Omental fat pad (tissue), 4 donors: ENCODE measurements around the gene NR6A1. TPM values are rescaled to one million over a fixed set of nuclear protein-coding genes. Genes with fewer than 3 reads are reported as not detected.

ENCODE experiments used
- ATAC-seq: fragments of 150-250 bp; one replicate; pipeline ENCODE4 v1.9.1; 2016; ENCODE audit warnings: mild to moderate bottlenecking, moderate library complexity; ENCODE audit not compliant: low FRiP score
- DNase-seq: peaks from one replicate; pipeline ENCODE4 v3.0.0-alpha.2; 2019; ENCODE audit warnings: low spot score
- CTCF ChIP-seq, 3 donors: fragments of 450-650 bp; IDR thresholded peaks; one replicate each; pipeline ENCODE4 v1.5.1; 2016 to 2017; ENCODE audit warnings: antibody characterized with exemption in 3 of 3, mild to moderate bottlenecking in 3 of 3, moderate library complexity in 2 of 3
- total RNA-seq, 4 donors: library from RNA; depleted of rRNA; stranded (reverse); fragments of >200 nt; gene quantifications; one replicate each; pipeline ENCODE4 v1.1.0, GENCODE V29; 2016

Gene NR6A1
- total RNA-seq, 4 donors from 2014 or later, result 0.95 to 1.2 (median 1.0) TPM

- DNase-seq, result no peak
- ATAC-seq, result no peak
- no peak for TF ChIP-seq CTCF (IDR thresholded peaks at IDR 0.05)
Observed at GRCh38 chr9:124781967-124782660, 11.0 kb upstream of the NR6A1 start.

- no peak for DNase-seq
- ATAC-seq, result no peak
- no peak for TF ChIP-seq CTCF (IDR thresholded peaks at IDR 0.05)
Observed at GRCh38 chr9:124780757-124781151, 9.6 kb upstream of the NR6A1 start.

- TF ChIP-seq CTCF (IDR thresholded peaks at IDR 0.05), result no peak
- ATAC-seq (no peak), DNase-seq (no peak)
Observed at GRCh38 chr9:124780060-124780756, 9.1 kb upstream of the NR6A1 start.

- TF ChIP-seq CTCF (IDR thresholded peaks at IDR 0.05), result no peak
- DNase-seq (no peak), ATAC-seq (no peak)
Observed at GRCh38 chr9:124779368-124780059, 8.4 kb upstream of the NR6A1 start.

GRCh38 chr9:124778575-124779367 is 7.7 kb upstream of the NR6A1 start:
- no peak for TF ChIP-seq CTCF (IDR thresholded peaks at IDR 0.05)
- no peak for ATAC-seq
- DNase-seq, result no peak

GRCh38 chr9:124776954-124777648 is 6.0 kb upstream of the NR6A1 start, which contains the start of gene OLFML2A:
TSS of gene OLFML2A (plus strand) at chr9:124777133. CDS start at chr9:124777271, 138 bp downstream.
- TF ChIP-seq CTCF (IDR thresholded peaks at IDR 0.05), result no peak
- DNase-seq (no peak), ATAC-seq (peak; percentile 31)
